HFF-Myc (cell line): Measurements from ENCODE around the gene NR4A1.

Experiments
- DNase-seq: peaks from one replicate; pipeline ENCODE4 v3.0.0-alpha.2; 2011; ENCODE audit warnings: low read depth; ENCODE audit errors: extremely low read depth
- H3K4me3 ChIP-seq: replicated peaks from 2 replicates; pipeline ENCODE4 v1.5.1; 2011; ENCODE audit warnings: low read depth, mild to moderate bottlenecking, control low read depth, low read length
- TF ChIP-seq, protein P1 (sequence below): IDR thresholded peaks from 2 replicates; pipeline ENCODE4 v1.5.1; 2012; ENCODE audit warnings: mild to moderate bottlenecking, low read depth, low read length, control low read depth; ENCODE audit errors: missing control alignments

NR4A1 gene

DNA sequence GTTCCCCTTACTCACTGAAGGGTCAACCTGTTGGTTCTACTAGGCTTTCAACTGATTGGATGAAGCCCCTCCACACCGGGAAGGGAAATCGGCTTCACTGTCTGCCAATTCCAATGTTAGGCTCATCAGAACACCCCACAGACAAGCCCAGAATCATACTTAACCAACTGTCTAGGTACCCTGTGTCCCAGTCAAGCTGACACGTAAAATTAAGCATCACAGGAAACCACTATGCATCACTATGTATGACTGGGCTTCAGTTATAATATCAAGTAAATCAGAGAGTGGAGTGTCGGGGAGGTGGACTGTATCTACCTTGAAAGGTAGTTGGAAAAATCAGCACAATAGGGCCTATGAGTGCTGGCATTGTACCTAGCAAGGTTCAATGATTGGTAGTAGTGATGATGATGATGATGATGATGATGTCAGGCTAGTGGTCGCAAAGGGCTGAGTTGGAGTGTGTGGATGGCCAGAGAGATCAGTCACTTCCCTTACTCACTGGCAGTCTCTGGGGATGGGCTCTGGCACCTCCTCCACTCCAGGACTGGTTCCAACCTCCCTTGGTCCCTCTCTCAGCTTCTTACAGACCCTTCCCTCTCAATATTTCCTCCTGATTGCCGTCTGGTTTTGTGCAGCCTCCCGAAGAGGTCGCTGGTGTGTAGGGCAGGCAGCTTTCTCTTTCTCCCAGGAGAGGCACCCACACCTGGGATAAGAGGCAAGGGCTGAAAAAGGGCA is 15.3 kb downstream of the NR4A1 start:
- no peak for DNase-seq
- TF ChIP-seq, protein P1, sequence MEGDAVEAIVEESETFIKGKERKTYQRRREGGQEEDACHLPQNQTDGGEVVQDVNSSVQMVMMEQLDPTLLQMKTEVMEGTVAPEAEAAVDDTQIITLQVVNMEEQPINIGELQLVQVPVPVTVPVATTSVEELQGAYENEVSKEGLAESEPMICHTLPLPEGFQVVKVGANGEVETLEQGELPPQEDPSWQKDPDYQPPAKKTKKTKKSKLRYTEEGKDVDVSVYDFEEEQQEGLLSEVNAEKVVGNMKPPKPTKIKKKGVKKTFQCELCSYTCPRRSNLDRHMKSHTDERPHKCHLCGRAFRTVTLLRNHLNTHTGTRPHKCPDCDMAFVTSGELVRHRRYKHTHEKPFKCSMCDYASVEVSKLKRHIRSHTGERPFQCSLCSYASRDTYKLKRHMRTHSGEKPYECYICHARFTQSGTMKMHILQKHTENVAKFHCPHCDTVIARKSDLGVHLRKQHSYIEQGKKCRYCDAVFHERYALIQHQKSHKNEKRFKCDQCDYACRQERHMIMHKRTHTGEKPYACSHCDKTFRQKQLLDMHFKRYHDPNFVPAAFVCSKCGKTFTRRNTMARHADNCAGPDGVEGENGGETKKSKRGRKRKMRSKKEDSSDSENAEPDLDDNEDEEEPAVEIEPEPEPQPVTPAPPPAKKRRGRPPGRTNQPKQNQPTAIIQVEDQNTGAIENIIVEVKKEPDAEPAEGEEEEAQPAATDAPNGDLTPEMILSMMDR: no peak

DNA sequence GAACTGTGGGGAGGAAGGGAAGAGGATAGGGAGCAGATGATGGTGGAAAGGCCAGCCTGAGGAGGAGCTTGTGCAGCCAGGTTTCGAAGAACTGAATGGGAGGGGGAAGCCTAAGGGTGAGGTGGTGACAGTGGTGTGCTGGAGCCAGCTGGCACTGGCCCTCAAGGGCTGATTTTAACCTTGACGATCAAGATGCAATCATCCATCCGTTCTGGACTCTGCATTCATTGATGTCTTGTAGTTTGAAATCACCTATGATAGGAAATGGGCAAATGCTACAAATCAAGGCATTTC is 15.8 kb downstream of the NR4A1 start:
- DNase-seq: no peak
- no peak overlapping the region for H3K4me3 ChIP-seq
- TF ChIP-seq, protein P1: no peak

More for the DNA sequence above, 15.3 kb downstream of the NR4A1 start:
- no peak overlapping the region for H3K4me3 ChIP-seq

DNA sequence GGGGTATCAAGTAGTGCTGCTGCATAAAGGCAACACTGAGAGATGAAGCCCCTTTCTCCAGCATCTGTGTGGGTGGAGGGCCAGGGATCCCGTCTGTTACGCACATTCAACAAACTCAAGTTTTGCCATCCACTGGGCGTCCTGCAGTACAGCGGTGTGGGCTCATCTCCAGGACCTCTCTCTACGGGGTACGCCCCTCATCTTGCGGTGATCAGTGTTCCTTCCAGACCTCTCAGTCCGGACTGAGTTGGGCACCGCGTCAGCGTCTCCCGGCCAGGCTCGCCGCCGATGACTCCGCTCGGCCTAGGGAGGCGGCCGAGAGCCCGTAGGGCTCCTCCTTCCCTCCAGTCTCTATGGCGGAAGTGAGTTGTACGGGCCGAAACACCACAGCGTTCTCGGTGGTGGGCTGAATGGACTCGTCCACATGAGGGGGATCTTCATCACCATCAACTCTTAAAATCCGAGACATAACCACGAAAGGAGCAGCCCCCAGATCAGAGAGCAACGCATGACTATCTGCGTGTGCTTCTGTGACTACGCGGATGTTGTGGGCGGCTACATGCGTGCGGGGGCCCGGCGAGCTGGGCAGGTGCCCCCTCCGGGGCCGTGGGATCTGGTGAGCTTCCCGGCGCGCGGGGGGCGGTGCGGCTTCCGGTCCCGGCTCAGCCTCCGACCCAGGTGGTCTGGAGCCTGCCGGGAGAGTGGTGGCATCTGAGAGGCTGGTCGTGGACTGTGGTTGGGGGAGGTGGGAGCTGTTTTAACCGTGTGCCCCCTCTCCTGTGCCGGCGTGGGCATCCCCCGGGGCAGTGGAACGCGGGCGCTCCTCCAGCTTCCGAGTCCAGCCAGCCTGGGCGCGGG is 18.3 kb downstream of the NR4A1 start, which contains the start of gene ATG101:
TSS of gene ATG101 (plus strand) at position 652 of the 858 bp plus-strand sequence. CDS start 3,673 bp downstream, outside the sequence.
- H3K4me3 ChIP-seq: peak within 1 kb of the TSS; percentile 97
- TF ChIP-seq, protein P1: peak; percentile 70
- peak; percentile 92 for DNase-seq

DNA sequence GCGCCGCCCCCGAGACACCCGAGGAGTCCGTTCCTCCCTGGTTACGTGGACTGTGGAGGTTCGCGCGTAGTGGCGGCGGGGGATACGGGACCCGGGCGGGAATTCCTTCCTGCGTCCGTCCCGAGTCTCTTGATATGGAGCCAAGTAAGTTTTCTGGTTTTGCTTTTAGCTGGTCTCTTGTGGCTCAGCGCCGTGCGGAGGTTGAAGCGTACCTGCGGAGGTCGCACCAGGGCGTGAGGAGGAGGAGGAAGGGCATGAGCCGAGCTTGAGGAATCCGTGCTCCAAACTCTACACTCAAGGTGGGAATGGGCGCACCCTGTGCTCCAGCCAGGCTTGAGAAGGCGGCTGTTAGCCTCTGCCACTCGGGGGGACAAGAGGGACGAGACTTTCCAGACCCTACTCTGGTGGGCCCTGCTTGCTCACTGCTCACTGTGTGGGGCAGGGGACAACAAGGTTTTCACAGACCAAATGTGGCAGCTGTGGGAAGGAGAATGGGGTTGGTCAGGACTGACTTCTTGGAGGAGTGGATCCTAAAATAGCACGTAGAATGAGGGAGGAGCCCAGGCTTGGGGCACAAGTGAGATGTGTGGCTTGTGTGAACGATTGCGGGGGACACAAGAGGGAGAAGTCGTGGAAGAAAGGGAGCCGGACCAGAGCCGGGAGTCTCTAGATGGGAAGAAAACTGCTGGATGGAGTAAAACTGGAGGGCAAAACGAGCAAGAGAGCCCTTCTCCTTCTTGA is 19.1 kb downstream of the NR4A1 start:
- H3K4me3 ChIP-seq: peak overlapping the region; percentile 97
- DNase-seq: no peak
- TF ChIP-seq, protein P1: no peak

DNA sequence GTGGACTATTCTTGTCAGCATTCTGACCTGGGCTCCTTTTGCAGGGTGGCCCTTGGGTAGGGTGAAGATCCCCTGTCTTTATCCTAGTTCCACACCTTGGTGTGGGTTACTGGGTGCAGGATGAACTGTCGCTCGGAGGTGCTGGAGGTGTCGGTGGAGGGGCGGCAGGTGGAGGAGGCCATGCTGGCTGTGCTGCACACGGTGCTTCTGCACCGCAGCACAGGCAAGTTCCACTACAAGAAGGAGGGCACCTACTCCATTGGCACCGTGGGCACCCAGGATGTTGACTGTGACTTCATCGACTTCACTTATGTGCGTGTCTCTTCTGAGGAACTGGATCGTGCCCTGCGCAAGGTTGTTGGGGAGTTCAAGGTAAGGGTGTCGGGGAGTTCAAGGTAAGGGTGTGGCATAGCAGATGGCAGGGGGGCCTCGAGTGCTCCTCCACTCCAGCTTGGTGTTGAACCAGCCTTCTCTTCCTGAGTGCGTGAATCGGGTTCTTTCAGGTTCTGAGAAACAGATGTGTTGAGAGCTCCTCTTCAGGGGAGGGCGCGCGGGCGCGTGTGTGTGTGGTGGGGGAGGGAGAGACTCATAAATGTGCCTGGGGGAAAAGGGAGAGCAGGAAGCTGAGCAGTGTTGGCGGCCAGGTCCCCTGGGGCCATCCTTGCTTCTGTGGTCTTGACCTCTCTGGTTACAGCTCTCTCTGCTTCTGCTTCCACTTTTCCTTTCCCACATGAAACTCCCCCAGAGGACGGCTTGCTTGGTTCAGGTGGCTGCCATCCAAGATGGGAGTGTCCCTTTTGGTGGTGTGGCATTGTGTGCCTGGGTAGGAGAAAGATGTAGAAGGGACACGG is 22.5 kb downstream of the NR4A1 start:
- DNase-seq: peak; percentile 40
- TF ChIP-seq, protein P1: no peak
- H3K4me3 ChIP-seq: 0 out of 2 replicates have a peak overlapping the region, but pooled peaks have one; percentile 3
